G401.6 (cell line): ENCODE results near the gene RFX3.
A peak's percentile ranks its signal among the peaks of the same experiment; 100 is the strongest.

Experiments
- FAIRE-seq: peaks from 2 replicates; lab custom pipeline; 2012; peaks lifted over from hg19 to GRCh38; lab: Jason Lieb, UNC

RFX3 gene

DNA sequence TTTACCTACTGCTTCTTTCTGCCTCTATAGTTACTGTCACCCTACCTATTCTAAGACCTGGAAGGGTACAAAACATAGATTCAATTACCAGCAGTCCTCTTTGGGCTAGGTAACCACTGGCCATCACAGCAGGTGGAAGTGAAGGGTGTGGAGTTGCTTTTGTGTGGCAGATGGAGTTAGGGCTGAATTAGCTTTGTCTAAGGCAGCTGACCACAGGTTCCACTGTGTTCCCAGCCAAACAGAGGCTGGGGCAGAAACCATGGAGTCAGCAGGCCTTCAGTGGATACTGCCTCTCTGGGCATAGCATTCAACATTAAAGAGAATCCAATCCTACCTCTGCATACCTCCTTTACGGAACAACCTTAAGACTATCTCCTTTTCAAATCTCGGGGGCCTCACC is 254.2 kb downstream of the RFX3 start:
- no peak for FAIRE-seq

DNA sequence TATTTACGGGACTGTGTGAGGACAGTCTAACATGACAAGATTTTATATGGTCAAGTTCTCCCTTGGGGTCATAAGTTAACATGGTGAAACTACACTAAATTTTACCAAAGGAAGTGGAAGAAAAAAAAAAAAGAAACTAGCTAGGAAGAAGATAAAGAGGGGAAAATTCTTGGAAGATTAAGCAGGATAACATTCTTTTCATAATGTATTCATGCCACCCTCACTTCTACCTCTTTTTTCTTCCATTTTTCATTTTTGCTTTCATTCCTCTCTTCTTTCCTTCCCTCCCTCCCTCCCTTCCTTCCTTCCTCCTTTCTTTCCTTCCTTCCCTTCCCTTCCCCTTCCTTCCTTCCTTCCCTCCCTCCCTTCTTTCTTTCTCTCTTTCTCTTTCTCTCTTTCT is 254.6 kb downstream of the RFX3 start:
- FAIRE-seq: no peak

DNA sequence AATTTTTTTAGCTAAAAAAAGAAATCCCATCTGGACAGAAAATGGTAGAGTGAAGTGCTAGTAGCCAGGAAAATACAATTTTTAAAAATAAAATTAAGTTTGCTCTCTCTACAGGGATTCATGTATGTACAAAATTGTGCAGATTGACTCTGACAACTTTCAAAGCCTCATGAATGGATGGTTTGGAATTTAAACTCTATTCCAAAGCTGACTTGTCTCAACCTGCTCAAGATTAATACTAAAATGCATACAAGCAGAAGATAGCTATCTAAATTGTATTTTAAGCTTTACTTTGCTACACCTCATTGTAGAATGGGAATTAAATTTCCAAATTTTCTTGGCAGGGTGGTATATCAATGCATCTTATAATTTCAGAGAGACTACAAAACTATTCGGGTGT is 257.6 kb downstream of the RFX3 start:
- FAIRE-seq: no peak

DNA sequence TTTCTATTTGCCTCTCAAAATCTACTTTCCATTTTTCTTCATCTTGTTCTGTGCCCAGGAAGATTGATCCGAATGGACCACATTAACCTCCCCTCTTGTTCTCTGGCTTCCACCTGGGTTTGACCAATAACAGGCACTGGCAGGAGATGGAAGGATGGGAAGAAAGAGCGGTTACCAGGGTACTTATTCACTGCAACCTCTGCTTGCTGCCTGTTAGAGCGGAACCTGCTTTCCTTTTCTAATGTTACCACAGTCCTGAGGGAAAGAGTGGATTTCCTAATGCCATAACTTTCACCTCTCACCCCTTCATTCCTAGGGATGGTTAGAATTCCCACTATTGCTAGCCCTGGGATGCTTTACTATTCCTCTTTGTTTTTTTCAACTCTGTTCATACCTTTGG is 262.1 kb downstream of the RFX3 start:
- no peak for FAIRE-seq

DNA sequence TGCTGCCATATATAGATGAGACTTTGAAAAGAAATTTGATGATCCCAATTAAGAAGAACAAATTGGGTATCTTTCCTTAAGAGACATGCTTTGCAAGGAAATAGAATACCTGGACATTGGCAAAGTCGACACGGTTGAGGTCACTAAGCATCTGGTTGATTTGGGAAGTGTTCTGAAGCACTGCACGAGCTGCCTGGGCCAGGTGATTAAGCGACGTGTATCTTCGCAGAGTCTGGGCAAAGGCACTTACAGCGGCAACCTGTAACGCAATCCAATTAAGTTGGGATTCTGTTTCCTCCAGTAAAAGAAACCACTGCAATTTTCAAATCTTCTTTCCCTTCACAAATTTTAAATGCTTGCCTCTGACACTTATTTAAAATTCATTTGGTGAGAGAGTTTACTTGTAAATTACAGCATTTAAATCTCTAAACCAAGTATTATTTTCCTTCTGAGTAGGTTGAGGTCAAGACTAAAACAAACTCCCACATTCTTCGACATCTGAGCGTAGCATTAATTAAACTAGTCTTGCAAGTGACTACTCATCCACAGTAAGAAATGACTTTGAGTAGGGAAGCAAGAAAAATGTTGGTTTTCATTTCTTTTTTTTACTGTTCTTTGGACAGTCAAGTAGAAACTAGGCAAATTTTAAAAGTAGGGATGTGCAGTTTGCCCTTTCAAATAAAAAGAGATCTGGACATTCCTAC is 262.8 kb downstream of the RFX3 start:
- no peak for FAIRE-seq

DNA sequence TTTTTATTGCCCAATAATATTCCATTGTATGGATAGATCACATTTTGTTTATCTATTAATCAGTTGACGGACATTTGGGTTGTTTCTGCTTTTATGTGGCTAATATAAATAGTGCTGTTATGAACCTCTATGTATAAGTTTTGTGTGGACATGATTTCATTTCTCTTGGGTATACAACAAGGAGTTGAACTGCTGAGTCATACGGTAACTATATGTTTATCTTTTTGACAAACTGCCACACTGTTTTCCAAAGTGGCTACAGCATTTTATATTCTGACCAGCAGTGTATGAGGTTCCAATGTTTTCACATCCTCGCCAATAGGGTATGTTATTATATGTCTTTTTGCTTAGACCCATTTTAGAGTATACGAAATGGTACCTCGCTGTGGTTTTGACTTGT is 264.3 kb downstream of the RFX3 start:
- FAIRE-seq: no peak

DNA sequence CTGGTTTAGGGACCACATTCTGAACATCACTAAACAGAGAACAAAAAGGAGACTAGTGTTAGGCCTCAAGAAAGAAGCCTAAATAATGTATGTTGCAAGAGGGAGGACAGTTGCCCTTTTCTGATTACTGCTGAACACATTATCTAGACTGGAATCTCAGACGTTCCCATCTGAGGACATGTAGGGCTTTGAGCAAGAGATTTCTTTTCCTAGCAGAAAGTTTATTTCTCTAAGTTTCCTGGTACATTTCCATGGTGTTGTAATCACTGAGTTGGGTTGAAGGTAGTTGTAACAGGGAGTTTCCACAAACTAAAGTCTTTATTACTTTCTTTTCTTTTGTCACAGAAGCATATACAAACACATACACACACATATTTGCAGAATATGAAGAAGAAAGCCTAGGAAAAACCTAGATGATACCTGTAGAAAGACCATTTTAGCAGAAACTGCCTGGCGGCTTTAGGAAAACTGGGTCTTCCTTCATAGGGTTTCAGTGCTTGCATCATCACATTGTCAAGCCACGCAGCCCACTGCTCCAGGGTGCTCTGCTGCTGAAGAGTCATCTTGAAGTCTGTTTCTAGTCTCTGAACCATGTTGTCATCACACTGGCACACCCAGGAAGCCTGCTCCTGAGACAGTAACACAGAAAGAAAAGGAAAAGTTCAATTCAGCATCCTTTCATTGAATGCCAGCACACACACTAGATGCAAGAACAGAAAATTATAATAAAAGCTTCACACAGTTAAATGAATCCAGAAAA is 269.1 kb downstream of the RFX3 start:
- FAIRE-seq: no peak

DNA sequence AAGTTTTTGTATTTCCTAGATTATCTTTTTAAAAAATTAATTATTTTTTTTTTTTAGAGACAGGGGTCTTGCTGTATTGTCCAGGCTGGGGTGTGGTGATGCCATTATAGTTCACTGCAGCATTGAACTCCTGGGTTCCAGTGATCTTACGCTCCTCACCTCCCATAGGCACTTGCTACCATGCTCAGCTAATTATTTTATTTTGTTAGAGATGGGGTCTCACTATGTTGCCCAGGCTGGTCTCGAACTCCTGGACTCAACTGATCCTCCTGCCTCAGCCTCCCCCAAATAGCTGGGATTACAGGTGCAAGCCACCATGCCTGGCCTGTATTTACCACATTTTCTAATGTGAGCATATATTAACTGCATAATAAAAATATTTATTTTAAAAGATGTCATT is 274.5 kb downstream of the RFX3 start:
- FAIRE-seq: no peak

DNA sequence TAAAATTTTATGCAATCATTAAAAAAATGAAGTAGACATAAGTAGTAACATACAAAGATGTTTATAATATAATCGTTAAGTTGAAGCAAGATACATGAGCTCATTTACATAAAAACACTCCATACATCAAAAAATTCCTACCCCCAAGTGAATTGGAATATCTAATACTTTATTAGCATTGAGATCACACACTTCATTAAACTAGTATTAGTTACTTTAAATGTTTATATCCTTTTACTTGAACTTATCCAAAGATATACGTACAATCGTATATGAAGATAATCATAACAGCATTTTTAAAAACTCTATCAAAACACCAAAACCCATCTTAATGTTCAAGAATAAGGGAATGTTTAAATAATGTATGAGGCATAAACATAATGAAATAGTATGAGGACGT is 275.1 kb downstream of the RFX3 start:
- no peak for FAIRE-seq

DNA sequence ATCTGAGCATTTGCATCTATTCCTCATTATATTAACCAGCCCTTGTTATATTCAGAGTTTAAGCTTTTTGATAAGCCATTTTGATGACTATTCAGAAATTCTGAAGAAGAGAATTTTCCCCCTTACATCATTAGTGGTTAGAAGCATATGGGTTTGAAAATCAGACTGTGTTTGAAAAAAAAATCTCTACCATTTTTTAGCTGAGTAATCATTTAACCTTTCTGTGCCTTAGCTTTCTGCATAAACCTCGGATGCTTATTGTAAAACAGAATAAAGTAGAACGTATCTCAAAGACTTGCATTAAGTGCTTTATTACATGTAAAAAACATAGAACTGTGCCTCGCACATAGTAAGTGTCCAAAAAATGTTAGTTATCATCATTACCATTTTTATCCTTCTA is 278.6 kb downstream of the RFX3 start:
- FAIRE-seq: peak; percentile 13

DNA sequence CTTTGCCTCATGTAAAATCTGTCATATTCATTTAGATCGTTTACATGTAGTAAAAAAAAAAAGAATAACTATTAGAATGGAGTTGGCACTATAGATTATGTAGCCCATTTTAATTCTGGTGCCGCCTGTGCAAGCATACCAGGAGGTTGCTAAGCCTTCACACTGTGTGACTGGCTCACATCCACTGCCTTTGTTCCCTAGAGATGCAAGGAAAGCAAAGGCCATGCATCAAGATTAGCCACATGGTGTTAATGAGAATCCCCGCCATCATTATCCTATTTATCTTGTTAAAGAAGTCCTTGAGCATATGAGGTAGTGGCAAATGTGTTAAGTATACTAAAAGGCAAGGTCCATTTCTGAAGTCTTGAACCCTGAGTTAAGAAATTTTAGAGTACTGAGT is 279.6 kb downstream of the RFX3 start:
- no peak for FAIRE-seq

DNA sequence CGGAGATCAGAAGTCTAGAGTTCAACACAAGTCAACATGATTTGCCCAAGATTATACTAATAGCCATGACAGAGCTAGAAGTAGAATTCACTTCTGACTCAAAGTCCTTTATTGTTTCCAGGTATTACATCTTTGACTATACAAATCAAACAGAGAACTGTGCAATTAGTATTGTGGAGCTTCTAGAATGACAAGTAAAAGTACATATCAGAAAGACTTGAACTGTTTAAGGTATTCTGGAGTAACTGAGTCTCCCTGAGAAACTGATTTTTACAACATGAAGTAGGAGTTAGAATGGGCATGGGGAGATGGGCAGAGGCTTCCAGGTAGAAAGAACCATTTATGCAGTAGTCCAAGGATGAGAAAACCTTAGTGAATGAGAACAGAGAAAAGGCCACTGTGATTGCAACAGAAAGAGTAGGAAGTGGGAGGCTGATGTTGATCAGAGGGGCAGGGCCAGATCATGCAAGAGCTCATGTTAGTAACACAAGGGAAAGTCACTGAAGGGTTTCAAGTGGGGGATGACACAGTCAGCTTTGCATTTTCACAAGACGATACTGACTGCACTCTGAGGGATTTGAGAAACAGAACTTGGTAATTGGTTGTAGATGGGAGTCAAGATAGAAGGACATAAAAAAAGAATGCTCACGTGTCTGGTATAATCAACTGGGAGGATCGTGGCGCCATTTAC is 280.7 kb downstream of the RFX3 start:
- no peak for FAIRE-seq

DNA sequence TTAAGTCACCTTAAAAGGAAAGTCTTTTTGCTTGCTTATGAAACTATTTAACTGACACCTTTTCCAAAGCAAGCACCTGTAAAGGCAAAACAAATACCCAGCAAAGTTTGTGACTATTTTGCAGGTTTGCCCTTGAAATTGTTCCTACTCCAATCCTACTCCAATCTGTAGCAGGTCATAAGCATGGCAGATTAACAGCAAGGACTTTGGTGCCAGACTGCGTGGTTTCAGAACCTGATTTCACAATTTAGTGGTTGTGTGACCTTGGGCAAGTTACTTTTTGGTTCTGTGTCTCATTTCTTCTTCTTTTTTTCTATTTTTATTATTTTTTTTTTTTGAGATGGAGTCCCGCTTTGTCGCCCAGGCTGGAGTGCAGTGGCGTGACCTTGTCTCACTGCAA is 282.1 kb downstream of the RFX3 start:
- no peak for FAIRE-seq

DNA sequence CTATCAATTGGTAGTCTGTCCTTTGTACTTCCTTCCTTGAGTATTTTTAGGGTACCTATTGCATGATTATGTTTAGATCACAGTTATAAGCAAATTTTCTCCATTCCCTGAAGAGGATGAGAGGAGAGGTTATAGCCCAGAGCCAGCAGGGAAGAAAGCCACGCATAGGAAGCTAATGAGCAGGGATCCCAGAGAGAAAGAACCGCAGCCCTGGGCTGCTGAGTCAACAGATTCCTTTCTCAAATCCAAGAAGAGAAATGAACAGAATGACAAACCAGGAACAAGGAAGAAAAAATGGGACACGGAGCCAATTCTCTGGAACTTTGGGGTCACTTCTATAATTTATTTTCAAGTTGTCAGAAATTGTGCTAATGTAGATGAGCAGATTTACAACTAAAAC is 284.5 kb downstream of the RFX3 start:
- FAIRE-seq: no peak

DNA sequence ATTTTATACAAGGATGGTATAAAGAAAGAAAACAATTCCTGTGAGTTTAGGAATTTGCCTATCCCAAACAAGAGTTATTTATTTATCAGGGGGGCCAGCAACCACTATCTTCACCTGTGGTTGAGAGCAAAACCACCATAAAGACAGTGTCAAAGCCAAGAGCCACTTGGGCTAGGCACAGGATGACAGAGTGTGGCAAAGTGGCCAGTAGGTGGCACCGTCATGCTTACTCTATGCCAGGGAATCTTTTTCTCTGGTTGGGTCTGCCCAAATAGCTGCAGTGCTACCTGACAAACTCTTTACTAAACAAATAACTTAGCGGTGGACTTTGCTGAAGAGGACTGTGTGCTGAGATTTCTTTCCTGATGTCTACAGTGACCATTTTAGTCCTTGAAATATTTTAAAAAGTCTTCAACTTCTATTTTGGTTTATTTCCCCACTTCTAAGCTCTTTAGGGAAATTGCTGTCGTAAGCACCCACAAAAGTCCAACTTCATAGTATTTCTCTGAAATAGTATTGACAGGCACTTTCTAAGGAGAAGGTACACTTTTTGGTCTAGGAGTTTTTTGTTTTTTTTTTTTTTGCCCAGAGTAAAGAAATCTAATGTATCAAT is 285.0 kb downstream of the RFX3 start:
- peak; percentile 89 for FAIRE-seq

DNA sequence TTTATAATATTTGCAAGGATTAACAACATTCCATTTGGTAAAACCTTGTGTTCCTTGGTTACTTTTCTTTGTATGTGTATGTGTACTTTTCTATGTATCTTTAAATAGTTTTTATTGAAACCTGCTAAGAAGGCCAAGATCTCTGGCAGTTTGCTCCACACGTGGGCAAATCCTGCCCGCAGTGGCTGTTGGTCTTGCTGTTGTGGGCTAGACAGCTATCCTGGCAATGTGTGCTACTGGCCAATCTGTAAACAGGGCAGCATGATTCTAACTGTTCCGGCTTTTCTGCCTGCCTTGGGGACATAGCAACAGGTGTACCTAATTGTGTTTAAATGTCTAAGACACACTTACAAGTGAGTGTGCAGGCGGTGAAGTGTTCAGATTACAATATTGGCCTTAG is 286.6 kb downstream of the RFX3 start:
- no peak for FAIRE-seq

DNA sequence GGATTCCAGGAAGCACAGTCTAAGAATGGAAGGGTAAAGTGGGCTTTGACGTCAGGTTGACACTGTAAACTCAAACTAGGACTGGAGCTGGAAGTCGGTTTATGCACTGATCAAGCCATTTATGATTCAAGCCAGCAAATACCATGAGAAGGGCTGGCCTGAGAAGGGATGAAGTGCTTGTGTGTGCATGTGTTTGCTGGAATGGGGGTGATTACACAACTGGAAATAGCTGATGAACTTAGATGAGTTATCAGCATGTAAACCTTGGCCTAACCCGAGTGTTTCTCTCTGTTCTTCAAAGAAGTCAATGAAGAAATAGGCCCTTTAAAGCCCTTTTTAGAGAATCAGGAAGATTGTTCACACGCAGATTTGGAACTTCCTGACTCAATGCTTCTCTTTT is 287.6 kb downstream of the RFX3 start:
- FAIRE-seq: no peak

DNA sequence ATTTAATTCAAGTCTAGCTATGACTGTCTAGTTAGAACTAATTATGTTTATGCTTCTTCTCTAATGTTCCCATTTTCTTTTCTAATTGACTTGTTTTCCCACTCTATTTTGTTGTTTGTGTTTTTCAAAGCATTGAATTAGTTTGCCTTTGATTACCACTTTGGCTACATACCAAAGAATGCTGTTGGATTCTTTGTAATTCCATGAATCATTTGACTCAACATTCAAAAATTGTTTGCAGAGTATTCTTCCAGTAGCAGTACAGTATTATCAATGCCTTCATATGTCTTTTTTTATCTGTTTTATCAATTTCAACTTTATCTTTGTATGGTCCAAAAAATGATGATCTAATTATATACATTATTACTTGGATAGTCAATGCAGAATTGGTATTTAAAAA is 288.7 kb downstream of the RFX3 start:
- no peak for FAIRE-seq

DNA sequence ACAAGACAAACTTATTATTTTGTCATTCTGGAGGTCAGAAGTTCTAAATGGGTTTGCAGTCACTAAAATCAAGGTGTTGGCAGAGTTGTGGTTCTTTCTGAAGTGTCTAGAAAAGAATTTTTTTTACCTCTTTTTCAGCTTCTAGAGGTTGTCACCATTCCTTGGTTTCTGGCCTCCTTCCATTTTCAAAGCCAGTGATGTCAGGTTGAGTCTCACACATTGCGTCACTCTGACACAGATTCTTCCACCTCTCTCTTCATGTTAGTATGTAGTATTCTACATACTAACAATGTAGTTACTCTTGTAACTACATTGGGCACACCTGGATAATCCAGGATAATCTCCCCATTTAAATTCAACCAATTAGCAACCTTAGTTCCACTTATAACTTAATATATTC is 290.3 kb downstream of the RFX3 start:
- FAIRE-seq: no peak

DNA sequence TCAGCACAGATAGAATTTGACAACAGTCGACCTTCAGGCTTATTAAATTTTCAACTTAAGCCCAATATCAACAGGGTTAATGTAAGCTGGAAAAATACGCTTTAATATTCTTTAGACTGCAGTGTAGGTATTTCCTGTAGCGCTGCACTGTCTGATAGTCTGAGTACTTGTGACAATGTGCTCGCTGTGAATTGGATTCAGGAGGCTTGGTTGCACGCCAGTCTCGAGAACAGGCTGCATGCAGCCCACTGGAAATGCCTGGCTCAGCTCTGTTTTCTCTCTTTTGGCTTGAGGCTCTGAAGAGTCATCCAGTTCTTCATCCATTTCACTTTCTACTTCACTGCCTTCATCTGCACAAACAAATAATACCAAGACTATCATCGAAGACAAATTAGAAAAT is 300.9 kb downstream of the RFX3 start:
- no peak for FAIRE-seq

DNA sequence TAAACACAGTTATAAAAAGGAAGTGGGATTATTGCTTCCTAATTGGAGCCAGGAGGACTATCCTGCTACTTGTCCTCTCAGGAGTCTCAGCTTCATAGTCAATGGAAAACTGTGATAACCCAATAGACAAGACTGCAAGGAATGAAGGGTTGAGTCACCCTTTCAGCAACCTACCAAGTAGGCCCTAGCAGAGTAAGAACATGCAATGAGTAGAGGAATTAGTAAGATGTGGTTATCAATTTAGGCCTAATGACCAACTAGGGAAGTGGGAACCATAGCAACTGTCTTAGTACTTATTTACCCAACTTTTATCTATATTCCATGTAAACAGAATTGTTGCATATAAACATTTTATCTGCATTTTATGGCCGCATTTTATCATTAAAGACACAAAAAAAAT is 310.1 kb downstream of the RFX3 start:
- FAIRE-seq: no peak

DNA sequence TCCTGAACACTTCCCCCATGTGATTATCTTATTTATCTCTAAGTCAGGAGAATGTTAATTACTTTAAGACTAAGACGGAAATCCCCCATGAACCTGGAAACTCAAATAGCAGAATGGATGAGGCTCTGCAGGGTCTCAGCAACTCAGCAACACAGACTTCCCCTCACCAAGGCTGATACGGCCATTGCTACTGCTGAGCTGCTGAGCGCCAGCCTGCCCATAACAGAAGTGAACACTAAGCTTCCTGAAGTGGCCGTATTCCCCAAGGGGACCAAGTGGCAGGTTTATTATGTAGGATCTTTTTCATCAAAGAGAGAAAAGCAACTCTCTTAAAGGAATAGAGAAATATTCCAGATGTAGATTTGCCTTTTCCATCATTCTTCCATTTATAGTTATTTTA is 311.1 kb downstream of the RFX3 start:
- no peak for FAIRE-seq

DNA sequence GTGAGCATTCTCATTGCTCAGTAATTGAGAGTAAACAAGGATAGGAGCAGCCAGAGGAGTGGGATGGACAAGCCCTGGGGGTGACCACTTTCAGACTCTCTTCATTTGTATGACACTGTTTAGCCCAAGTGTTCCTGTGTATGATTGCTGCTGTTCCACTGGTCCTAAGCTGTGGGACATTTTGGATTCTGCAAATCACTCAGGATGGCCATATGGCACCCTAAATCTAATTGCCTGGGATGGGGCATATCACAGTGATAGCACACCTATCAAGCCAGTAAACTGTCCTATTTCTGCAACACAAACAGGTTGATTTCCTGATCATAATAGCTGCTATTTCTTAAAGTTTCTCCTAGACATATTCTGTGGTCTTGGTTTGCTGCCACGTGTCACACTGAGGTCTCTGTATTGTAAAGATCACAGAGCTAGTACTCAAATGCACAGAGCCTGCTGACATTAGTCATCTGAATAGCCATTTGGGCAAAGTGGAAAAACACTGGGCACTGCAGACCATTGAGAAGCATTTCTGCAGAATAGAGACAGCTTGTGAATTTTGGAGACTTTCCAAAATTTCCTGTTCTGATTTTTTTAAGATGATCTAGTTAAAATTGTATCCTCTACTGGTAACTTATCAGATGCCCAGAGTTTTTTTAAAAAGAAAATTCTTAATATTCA is 320.2 kb downstream of the RFX3 start:
- FAIRE-seq: no peak
